ENCODE results near the gene POMT2. TPM values are rescaled to one million over a fixed set of nuclear protein-coding genes. Genes with fewer than 3 reads are reported as not detected.
A peak's percentile ranks its signal among the peaks of the same experiment; 100 is the strongest.
"Not testable (repeated sequence)": the region's sequence is repeated elsewhere in the genome, so short reads cannot be mapped to it uniquely, and the experiment has no call there.

Gene POMT2
- total RNA-seq, 2 donors from 2014 or later: 15.5 to 18.0 TPM

- Mint-ChIP-seq H3K9me3 (no peaks in the 10 kb centered on the region), H3K36me3 (peaks cover 6% of the 10 kb centered on the region in 2 donors), H3K27ac (no peak overlapping the region)
- DNase-seq (ENCODE audit: low spot score in 2 of 2): no peak
- no peak for ATAC-seq
Observed at GRCh38 chr14:77337880-77338279, 17.2 kb upstream of the POMT2 start.

- H3K27ac Mint-ChIP-seq; ATAC-seq; H3K36me3 Mint-ChIP-seq; H3K9me3 Mint-ChIP-seq; DNase-seq (ENCODE audit: low spot score in 2 of 2): not testable (repeated sequence)
Observed at GRCh38 chr14:77337255-77337654, 16.6 kb upstream of the POMT2 start.

GRCh38 chr14:77335576-77335975, 14.9 kb upstream of the POMT2 start:
- Mint-ChIP-seq H3K9me3 (no peaks in the 10 kb centered on the region), H3K36me3 (no peaks in the 10 kb centered on the region), H3K27ac (no peak overlapping the region)
- ATAC-seq: no peak
- DNase-seq (ENCODE audit: low spot score in 2 of 2): no peak

- Mint-ChIP-seq H3K36me3 (no peaks in the 10 kb centered on the region), H3K27ac (no peak overlapping the region)
- no peak for ATAC-seq
Observed at GRCh38 chr14:77329872-77330271, 9.2 kb upstream of the POMT2 start.

GRCh38 chr14:77327111-77327510, 6.4 kb upstream of the POMT2 start:
- Mint-ChIP-seq H3K27ac (peak overlapping the region in 1 of 2 donors; percentile 48), H3K36me3 (peaks cover 0 to 3% of the 10 kb centered on the region in 2 donors), H3K9me3 (no peaks in the 10 kb centered on the region)
- ATAC-seq (no peak), DNase-seq (ENCODE audit: low spot score in 2 of 2) (no peak)

More at GRCh38 chr14:77329872-77330271, 9.2 kb upstream of the POMT2 start:
- no peaks in the 10 kb centered on the region for H3K9me3 Mint-ChIP-seq
- DNase-seq (ENCODE audit: low spot score in 2 of 2): no peak

- Mint-ChIP-seq H3K27ac (no peak overlapping the region), H3K36me3 (peaks cover 0 to 7% of the 10 kb centered on the region in 2 donors), H3K9me3 (no peaks in the 10 kb centered on the region)
- no peak for ATAC-seq
- DNase-seq (ENCODE audit: low spot score in 2 of 2): no peak
Observed at GRCh38 chr14:77325746-77326094, 5.0 kb upstream of the POMT2 start.

- Mint-ChIP-seq H3K27ac (no peak overlapping the region), H3K36me3 (peaks cover 0 to 7% of the 10 kb centered on the region in 2 donors), H3K9me3 (no peaks in the 10 kb centered on the region)
- ATAC-seq (no peak), DNase-seq (ENCODE audit: low spot score in 2 of 2) (no peak)
Observed at GRCh38 chr14:77324816-77325745, 4.4 kb upstream of the POMT2 start.

- Mint-ChIP-seq H3K27ac (no peak overlapping the region), H3K36me3 (peaks cover 0 to 7% of the 10 kb centered on the region in 2 donors), H3K9me3 (no peaks in the 10 kb centered on the region)
- ATAC-seq: no peak
- DNase-seq (ENCODE audit: low spot score in 2 of 2): no peak
Observed at GRCh38 chr14:77324289-77324688, 3.6 kb upstream of the POMT2 start.

- H3K27ac Mint-ChIP-seq: no peak overlapping the region
- H3K9me3 Mint-ChIP-seq: no peaks in the 10 kb centered on the region
- no peak for ATAC-seq
- peaks cover 0 to 7% of the 10 kb centered on the region in 2 donors for H3K36me3 Mint-ChIP-seq
- no peak for DNase-seq (ENCODE audit: low spot score in 2 of 2)
Observed at GRCh38 chr14:77323571-77323970, 2.9 kb upstream of the POMT2 start.

- H3K27ac Mint-ChIP-seq: peak overlapping the region in 1 of 2 donors; percentile 95
- DNase-seq (ENCODE audit: low spot score in 2 of 2) (no peak), ATAC-seq (no peak)
- peaks cover 0 to 7% of the 10 kb centered on the region in 2 donors for H3K36me3 Mint-ChIP-seq
- no peaks in the 10 kb centered on the region for H3K9me3 Mint-ChIP-seq
Observed at GRCh38 chr14:77322951-77323350, 2.3 kb upstream of the POMT2 start.

- Mint-ChIP-seq H3K9me3 (no peaks in the 10 kb centered on the region), H3K27ac (peak overlapping the region; percentile 95 to 99), H3K36me3 (peaks cover 0 to 7% of the 10 kb centered on the region in 2 donors)
- DNase-seq (ENCODE audit: low spot score in 2 of 2) (no peak), ATAC-seq (no peak)
Observed at GRCh38 chr14:77322250-77322902, 1.7 kb upstream of the POMT2 start.

- no peaks in the 10 kb centered on the region for H3K9me3 Mint-ChIP-seq
- ATAC-seq (no peak), DNase-seq (ENCODE audit: low spot score in 2 of 2) (no peak)
- H3K27ac Mint-ChIP-seq: no peak overlapping the region
- peaks cover 0 to 7% of the 10 kb centered on the region in 2 donors for H3K36me3 Mint-ChIP-seq
Observed at GRCh38 chr14:77319422-77319821, 1.3 kb downstream of the POMT2 start.

- ATAC-seq; H3K9me3 Mint-ChIP-seq; H3K27ac Mint-ChIP-seq; DNase-seq (ENCODE audit: low spot score in 2 of 2); H3K36me3 Mint-ChIP-seq: not testable (repeated sequence)
Observed at GRCh38 chr14:77318756-77319155, 1.9 kb downstream of the POMT2 start.

- Mint-ChIP-seq H3K36me3 (peaks cover 0 to 7% of the 10 kb centered on the region in 2 donors), H3K9me3 (no peaks in the 10 kb centered on the region), H3K27ac (no peak overlapping the region)
- no peak for ATAC-seq
- no peak for DNase-seq (ENCODE audit: low spot score in 2 of 2)
Observed at GRCh38 chr14:77318006-77318553, 2.6 kb downstream of the POMT2 start.

GRCh38 chr14:77316872-77317301, 3.8 kb downstream of the POMT2 start:
- H3K36me3 Mint-ChIP-seq: peaks cover 0 to 1% of the 10 kb centered on the region in 2 donors
- no peak overlapping the region for H3K27ac Mint-ChIP-seq
- no peaks in the 10 kb centered on the region for H3K9me3 Mint-ChIP-seq
- ATAC-seq (no peak), DNase-seq (ENCODE audit: low spot score in 2 of 2) (no peak)

GRCh38 chr14:77316195-77316505, 4.5 kb downstream of the POMT2 start:
- Mint-ChIP-seq H3K9me3 (no peaks in the 10 kb centered on the region), H3K27ac (no peak overlapping the region), H3K36me3 (no peaks in the 10 kb centered on the region)
- ATAC-seq (no peak), DNase-seq (ENCODE audit: low spot score in 2 of 2) (no peak)

Data from activated naive CD4-positive, alpha-beta T cell treated with anti-CD3 and anti-CD28 coated beads, Interleukin-2, amount 50 U/mL, for 72 hours (primary cell).